GM12891 (cell line): Measurements from ENCODE around the gene HOXA1.

Experiments
- PAX5 ChIP-seq: IDR thresholded peaks from 2 replicates; pipeline ENCODE4 v1.6.1; 2011; ENCODE audit warnings: low read length, moderate library complexity, mild to moderate bottlenecking; ENCODE audit not compliant: insufficient read depth, severe bottlenecking
- POLR2A ChIP-seq: IDR thresholded peaks from 2 replicates; pipeline ENCODE4 v1.6.1; 2011; ENCODE audit warnings: low read depth, low read length, control low read depth
- POLR2AphosphoS5 ChIP-seq: IDR thresholded peaks from 2 replicates; pipeline ENCODE4 v1.6.1; 2011; ENCODE audit warnings: low read depth, low read length, control low read depth
- POU2F2 ChIP-seq: IDR thresholded peaks from 2 replicates; pipeline ENCODE4 v1.6.1; 2011; ENCODE audit warnings: low read depth, mild to moderate bottlenecking, control low read depth, low read length, moderate library complexity
- SPI1 ChIP-seq: IDR thresholded peaks from 2 replicates; pipeline ENCODE4 v1.6.1; 2011; ENCODE audit warnings: low read depth, low read length, control low read depth
- TAF1 ChIP-seq: IDR thresholded peaks from 2 replicates; pipeline ENCODE4 v1.6.1; 2011; ENCODE audit warnings: low read depth, low read length, control low read depth

DNA sequence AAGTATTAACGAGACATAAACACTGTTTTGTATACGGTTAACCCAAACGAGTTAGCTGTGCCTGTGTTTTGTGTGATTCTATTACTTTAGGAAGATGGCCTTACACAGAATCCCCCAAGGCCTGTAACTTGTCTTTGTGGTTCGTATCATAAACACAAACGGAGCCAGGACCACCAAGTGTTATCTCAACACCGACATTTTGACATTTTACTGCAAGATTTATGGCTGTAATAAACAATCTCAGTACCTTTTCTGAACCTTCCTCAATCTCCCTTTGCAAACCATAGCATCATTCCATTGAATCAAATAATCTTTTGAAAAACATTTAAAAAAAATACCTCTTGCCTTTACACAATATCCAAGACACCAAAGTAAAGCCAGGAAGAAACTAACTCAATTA is 37.2 kb upstream of the HOXA1 start:
- TF ChIP-seq SPI1 (no peak), POLR2A (no peak), POLR2AphosphoS5 (no peak), TAF1 (no peak), PAX5 (no peak), POU2F2 (no peak)
